HG03342 (cell line): ENCODE results near the gene COL13A1.

Source experiments
- ATAC-seq: cut with Tn5 transposase; IDR thresholded peaks from one replicate; pipeline ENCODE4 v1.9.1; 2021; ENCODE audit warnings: mild to moderate bottlenecking, moderate library complexity; ENCODE audit not compliant: unreplicated experiment

Gene COL13A1

DNA sequence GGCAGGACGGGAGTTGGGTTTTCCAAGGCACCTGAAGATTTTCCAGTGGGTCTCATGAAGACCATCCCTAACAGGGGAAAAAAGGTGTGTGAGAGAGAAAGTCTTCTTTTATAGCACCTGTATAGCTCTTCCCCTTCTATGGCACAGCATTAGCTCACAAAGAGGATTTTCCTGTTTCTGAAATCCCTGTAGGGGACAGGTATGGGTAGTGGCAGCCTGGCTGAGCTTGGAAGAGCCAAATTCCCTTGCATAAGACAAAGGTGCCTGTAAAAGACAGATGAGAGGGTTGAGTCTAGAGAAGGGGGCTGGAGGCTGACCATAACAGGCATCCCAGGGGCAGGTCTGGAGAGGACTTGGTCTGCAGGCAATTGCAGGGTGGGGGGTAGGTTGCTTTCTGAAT, 63.7 kb downstream of the COL13A1 start:
- no peak for ATAC-seq

DNA sequence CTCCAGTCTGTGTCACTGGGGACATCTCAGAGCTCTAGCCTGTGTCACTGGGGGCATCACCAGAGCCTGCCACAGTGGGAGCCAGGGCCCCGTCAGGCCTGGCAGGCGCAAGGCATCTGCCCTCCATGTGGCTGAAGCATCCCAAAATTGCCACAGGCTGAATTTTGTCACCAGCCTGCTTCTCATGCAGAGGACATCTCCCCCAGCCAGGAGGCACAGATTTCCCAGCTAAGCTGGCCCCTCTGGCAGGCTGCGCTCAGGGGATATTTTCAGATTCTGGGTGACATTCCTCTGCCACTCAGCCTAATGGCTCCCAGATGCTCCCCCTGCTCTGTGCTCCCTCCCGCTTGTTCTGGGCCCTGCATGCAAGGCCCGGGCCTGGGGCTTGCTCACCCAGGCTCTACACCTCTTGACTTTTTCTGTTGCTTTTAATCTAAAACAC, 64.6 kb downstream of the COL13A1 start:
- ATAC-seq, result no peak

DNA sequence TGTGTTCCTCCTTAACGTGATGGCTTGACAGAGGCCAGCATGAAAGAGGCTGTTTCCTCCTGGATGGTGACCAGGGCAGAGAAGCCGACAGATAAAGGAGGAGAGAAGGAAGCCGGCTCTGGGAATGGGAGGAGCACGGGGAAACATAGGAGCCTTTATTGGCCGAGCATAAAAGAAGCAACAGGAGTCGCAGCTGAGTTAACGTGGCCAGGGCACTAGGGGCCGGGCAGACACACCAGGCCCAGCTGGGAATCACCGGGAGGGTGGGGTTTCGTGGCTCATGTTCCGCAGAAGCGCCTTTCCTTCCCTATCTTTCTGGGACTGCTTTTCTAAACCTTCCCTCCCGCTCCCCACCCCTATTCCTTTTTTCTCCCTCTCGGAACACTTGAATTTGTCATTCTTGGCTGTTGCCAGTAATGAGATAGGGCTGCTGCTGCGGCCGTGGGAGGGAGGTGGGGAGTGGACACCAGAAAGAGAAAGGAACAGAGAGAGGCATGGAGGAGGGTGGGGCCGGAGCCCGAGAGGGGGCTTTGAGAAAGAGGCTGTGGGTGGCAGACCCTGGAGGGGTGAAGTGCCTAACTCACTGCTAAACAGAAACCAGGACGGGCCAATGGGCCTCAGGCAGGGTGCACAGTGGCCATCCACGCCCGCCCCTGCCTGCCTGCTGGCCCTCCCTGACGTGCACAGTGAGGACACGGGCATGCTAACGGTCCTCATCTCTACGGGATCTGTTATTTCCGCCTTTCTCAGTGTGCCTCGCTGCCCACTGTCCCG, 65.2 kb downstream of the COL13A1 start:
- ATAC-seq, result no peak

DNA sequence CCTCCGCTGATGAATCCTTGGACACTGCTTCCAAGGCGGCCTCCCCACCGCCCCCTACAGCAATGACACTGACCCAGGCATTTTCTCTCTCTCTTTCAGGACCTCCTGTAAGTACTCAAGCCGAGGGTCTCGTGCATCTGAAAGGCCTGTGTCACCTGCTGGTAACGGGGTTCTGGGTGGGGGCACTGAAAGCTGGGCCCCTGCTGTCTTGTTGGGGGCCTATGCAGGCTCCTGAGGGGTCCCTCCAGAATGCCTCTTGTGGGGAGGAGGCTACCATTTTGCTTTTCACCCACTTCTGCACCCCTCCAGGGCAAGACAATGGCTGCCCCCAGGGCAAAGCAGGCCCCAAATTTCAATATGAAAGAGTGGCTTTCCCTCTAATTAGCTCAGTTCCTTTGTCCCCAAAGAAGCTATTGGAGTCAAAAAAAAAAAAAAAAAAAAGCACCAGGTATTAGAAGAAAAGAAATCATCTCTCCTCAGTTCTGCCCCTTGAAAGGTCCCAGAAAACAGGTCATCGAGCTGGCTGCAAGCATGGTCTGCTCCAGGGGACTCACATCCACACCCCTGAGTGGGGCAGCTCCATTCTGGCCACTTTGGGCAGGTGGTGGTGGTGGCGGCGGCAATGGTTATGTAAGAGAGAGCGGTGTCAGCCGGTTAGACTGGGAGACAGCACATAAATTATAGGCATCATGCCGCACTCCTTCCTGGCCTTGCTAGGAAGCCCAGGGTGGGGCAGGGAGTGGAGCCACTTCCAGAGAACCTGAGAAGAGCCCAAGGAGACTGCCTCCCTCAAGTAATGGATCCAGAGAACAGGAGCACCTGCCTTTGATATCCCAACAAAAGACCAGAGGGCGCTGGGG, 66.2 kb downstream of the COL13A1 start:
- no peak for ATAC-seq

DNA sequence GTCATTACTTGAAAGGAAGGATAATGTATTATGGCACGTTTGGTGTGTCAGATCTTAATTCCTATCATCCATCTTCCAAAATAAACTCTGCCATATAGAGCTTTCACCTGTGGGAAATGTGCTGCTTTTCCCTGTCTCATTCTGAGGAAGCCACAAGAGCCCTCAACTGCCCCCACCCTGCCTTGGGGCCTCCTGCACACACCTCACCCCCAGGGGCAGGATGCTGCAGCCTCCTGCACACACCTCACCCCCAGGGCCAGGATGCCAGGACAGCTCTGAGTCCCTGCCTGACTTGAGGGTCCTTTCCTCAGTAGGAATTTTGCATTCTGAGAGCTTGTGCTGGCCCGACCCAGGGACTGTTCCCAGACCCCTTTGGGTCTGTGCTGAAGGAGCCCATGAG, 67.1 kb downstream of the COL13A1 start:
- ATAC-seq, result no peak

DNA sequence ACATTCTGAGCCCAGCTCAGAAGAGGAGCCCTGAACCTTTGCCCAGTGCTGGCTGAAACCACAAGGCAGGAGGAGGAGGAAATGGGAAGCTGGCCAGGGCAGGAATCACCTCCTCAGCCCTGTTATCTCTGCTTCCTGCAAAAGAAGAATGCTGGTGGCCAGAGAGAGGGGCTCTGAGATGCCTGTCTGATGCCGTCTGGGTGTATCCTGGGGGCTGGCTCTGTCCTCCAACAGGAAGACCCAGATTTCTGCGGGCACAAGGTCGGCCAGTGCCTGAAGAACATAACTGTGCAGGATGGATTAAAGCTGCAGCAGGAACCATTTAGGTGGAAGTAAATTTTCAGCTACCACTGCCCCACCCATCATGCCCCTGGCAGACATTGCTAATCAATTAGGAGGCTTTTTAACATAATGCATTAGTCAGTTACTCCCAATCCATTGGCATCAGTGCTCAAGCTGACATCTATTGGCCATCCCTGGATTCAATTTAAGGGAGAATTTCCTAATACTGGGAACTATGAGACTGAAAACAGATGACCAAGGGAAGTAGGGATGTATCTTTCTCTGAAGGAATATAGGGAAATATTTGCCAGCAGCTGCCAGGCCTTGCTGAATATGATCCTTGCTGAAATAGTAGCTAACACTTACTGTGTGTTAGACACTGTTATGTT, 67.7 kb downstream of the COL13A1 start:
- ATAC-seq, result no peak

DNA sequence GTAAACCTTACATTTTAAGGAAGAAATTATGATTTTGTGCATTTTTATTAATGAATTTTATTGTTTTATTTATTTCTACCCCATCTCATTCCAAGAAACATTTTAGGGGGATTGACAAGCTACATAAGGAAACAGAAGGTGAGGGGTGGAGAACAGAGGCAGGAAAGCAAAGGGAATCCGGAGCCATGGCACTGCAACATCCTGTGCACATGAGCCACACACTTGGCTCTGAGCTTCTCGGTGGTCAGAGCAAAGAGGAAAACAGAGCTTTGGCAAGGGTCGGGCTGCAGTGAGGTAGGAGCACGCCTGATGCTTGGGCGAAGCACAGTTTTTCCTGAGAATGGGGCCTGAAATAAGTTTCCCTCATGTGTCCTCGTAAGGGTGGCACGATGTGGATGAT, 68.9 kb downstream of the COL13A1 start:
- ATAC-seq, result no peak

DNA sequence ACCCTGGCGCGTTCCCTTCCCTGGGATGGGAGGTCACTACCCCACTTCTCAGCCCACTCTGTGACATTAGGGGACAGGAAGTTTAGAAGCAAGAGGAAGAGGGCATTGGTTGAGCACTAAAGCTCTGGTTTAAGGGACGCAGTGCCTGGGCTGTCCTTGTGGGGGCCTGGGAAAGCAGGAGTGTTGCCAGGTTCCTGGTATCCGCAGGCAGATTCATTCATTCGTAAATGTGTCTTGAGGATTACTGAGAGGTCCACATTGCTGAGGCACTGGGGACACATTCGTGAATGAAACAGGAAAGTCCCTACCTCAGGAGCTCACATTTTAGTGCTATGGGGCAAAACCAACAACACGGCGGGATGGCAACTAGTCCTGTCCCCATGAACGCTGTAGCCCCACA, 69.4 kb downstream of the COL13A1 start:
- no peak for ATAC-seq

DNA sequence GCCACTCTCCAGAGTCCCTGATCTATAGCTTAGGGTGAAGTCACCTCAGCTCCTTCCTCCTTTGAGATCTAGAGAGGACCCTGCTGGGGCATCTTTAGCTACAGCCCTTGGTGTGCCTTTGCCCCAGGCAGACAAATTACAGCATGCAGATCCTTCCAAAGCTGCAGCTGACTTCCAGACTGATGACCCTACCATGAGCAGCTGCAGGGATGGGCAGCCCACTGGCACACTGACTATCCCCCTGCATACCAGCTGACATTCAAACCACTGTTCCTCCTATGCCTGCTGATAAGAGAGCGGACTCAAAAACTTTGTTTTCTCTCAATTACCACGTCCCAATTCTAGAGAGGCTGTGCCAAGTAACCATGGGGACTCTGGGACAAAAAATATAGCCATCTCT, 70.6 kb downstream of the COL13A1 start:
- no peak for ATAC-seq

DNA sequence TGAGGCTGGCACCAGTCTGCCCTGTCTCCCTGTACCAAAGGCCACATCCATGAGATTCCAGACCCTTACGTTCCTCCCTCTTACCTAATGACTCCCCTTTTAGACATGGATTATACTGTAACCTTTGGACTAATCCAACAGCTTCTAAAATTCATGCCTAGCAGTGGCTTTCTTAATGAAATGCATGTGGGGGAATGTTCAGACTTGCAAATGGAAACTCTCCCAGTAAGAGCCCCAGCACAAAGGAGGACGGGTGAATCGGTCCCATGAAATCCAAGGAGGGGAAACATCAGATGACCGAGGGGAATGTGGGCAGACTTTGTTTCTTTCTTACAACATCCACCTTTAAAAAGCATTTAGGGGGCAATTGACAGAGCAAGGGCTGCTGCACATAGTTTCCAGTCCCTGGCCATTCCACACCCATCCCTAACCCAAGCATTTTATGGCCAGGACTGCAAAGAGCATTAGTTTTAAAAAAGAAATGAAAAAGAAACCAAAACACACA, 71.5 kb downstream of the COL13A1 start:
- ATAC-seq, result no peak

DNA sequence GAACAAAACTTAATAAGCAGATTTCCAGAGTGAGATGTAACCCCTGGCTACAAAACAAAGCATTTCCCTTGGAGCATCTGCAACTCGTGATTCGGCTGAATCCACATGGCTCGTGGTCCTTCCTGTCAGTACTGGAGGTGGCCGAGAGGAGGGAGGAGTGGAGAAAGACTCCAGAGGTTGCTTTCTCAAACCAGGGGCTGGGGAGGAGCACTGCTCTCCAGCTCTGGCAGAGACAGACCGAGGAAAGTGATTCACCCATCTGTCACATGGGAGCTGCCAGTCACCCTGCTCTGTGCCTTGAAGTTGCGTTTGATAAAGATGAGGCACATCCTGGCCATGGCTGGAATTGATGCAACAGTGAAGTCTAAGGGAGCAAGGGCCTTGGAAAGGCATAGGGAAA, 72.7 kb downstream of the COL13A1 start:
- no peak for ATAC-seq

DNA sequence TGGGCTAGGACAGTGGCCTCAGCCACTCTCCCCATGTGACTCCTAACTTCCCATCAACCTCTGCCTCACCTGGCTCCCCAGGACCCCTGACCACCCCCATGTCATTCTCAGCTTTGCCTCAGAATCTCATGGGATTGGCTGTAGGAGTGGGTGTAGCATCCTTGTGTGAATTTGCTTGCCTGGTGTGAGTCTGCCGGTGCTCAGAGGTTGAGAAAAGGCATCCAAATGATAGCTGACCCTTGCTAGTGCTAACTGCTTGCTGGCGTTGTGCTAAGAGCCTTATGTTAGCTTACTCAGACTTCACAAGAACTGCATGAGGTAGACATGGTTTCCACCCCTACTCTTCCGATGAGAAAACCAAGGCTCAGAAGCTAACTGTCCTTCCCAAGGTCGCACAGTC, 74.2 kb downstream of the COL13A1 start:
- no peak for ATAC-seq

DNA sequence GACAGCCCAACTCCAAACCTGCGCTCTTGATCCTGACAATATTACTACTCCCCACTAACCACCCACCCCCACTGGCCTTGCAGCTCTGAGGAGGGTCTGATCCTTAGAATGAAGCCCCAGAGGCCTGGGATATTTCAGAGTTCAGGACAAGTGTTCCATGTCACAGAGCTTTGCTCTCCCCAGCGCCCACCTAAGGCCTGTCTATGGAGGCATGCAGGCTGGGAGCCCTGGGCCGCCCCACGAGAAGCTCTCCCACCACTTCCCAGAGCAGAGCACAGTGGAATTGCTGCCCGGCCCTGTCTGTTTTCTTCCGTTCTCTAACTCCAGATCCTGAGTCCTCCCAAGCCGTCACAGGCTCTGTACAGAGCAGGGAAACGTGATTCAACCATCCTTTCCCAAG, 74.6 kb downstream of the COL13A1 start:
- no peak for ATAC-seq

DNA sequence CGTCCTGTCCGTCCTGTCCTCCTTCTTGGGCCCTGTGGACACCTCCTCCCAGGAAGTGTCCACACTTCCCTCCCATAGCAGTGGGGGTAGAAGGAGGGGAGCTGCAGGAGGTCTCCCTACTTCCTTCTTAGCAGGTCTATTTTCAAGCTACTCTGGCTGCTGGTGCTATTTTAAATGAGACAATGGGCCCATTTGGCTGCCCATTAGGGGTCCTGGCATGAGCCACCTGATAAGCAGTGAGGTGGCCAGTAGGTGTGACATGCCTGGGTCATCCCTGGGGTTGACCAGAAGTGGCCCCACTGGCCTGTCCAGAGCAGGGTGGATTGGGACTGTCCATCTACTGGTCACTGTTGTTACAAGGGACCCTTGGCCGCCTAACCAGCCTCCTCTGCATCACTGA, 75.2 kb downstream of the COL13A1 start:
- no peak for ATAC-seq

DNA sequence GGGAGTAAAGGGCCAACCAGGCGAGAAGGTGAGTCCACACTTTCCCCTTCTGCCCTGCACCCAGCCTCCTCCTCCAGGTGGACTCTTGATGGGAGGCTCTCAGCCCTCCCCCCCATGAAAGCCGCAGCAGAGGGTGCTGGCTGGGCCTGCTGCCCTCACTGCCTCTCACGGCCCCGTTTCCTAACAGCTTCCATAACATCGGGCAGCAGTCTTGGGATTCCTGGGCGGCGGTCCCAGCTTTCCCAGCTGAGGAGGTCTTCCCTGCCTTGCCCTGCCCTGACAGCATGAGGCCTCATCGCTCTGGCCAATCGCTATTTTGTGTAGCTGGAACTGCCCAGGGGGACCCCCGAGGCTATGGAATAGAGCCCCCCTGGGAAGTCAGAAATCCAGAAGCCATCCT, 76.3 kb downstream of the COL13A1 start:
- no peak for ATAC-seq

DNA sequence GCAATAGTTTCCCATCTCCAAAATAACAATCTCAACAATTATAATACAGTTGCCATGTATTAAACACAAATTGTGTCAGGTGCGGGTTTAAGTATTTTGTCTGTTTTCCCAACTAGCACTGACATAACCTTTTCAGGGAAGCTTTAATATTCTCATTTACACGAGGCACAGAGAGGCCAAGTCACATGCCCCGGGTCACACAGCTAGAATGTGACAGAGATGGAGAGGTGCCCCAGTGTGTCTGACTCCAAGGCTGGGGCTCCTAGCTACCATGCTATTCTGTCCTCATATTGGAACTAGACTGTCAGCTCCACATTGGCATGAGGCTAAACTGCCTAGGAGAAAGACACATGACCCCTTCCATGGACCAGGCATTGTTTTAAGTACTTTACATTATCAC, 77.2 kb downstream of the COL13A1 start:
- ATAC-seq, result no peak

DNA sequence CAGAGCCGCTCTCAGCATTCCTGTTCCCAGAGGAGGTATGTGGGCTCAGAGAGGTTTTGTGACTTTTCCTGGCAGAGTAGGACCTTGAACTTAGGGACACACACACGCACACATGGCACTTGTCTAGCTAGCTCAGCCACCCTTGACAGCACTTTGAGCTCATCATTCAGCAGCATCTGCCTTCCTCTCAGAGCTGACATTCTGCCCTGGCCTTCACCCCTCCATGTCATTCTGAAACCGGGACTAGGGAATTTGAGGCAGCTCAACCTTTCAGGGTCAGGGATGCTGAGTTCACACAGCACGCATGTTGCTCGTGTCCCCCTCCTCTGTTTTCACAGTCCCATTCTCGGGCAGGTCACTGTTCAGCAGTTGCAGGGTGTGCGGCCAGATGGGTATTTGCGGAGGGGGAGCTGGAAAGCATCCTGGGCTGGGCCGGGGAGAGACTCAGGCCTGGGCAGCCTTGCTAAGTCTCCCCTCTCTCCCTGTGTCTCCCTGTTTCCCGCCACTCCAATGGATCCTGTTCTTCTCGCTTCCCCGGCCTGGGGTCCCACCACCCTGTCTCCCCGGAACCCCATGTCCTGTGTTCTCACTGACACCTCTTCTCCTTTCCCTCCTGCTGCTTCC, 78.0 kb downstream of the COL13A1 start:
- ATAC-seq, result no peak

DNA sequence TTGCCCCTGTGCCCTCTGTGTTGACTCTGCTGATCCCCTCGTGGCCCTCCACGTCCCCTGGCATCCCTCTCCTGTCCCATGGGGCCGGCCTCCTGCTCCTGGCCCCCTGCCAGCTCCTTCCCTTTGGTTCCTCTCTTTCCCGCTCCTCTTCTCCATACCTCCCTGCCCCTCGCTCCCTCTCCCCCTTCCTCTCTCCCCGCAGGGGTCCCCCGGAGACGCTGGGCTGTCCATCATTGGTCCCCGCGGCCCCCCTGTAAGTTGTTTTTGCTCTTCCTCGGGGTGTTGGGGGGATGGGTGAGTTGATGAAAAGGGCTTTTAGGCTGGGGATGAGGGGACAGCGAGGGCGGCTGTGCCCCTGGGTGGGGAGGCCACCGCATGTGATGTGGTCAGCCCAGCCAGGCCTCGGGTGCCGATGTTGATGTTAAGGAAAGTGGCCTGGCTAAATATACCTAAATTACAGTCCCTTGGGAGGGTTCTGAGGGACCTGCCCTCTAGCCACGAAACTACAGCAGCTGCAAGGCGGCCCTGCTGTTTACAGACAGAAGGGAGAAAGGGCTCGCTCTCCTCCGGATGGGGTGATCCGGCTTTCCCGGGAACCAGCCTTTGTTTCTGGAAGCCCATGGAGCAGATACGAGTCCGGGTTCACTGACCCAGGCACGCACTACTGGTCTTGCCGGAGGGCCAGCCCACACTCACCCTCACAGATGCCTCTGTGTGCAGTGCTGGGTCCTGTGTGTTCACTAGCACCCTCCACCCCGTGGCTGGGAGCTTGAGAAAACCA, 78.8 kb downstream of the COL13A1 start:
- no peak for ATAC-seq

DNA sequence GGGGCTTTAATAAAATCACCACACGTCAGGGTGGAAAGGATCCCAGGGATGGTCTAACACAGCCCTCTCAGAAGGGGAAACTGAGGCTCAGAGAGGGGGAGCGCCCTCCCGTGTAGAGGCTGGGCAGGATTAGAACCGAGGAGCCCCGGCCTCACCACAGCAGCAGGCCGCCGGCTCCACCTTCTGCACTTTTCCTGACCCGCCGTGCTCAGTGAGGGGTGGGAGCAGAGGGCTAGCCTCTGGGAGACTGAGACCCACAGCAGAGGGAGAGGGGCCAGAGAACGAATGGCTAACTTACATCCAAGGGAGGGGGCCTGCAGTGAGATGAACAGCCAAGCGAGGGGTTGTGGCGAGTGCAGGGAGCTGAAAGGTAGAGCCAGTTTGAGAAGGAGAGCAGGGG, 79.5 kb downstream of the COL13A1 start:
- ATAC-seq, result no peak

DNA sequence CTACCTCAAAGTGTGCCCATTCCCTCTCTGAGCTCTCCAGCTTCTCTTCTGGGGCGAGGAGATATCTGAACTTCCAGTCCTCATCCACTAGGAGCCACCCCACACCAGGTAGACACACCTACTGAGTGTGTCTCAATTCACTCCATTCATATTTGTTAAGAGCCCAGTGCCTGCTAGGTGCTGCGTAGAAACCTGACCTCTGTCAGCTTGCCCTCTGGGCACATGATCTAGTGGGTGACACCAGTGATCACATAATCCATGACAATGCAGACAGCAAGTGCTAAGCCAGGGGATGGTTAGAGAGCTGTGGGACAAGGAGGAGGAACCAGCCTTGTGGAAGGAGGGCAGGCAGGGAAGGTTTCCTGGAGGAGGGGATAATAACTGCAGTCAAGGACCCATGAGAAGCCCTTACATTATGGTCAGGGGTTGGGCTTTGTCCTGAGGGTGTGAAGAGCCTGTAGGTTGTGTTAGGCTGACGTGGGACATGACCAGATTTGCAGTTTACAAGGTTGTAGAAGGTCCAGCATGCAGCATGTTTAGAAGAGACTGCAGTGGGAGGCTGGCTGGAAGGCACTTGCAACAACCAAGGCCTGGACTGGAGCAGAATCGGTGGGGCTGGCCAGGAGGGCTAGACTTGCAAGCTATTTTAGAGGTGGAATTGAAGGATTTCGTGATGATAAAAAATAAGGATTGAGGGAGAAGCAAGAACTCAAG, 81.8 kb downstream of the COL13A1 start:
- no peak for ATAC-seq
